GM19238 (cell line): Measurements from ENCODE around the gene SGCA.

Experiments
- DNase-seq: peaks from one replicate; pipeline ENCODE4 v3.0.0; 2011; ENCODE audit warnings: low spot score; ENCODE audit not compliant: insufficient read length

SGCA gene

DNA sequence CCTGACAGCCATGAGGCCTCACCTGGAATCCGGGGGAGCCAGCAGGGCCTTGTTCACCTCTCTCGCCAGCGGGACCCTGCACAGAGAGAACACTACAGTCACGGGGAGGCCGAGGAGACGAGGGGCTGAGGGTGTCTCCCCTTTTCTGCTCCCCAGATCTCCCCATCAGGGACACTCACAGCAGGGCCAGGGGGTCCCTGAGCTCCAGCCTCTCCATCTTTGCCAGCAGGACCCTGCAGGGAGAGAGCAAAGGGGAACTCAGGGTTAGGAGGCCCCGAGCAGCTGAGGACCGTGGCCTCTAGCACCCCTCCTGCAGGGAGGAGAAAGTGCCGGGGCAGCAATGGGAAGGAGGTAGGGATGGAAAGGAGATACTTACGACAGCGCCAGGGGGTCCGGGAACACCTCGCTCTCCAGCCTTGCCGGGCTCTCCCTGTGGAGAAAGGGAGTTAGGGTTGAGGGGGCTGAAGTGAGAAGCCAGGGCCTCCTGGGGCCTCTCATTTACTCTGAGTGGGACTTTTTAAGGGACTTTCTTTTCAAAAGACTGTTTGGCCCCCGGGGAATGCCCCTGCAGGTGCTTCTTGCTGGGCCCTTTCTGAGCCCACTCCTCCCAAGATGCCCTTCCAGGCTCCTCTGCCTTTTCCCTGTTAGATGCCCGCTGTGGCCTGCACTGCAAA lies 26.9 kb downstream of the SGCA start:
- no peak for DNase-seq

DNA sequence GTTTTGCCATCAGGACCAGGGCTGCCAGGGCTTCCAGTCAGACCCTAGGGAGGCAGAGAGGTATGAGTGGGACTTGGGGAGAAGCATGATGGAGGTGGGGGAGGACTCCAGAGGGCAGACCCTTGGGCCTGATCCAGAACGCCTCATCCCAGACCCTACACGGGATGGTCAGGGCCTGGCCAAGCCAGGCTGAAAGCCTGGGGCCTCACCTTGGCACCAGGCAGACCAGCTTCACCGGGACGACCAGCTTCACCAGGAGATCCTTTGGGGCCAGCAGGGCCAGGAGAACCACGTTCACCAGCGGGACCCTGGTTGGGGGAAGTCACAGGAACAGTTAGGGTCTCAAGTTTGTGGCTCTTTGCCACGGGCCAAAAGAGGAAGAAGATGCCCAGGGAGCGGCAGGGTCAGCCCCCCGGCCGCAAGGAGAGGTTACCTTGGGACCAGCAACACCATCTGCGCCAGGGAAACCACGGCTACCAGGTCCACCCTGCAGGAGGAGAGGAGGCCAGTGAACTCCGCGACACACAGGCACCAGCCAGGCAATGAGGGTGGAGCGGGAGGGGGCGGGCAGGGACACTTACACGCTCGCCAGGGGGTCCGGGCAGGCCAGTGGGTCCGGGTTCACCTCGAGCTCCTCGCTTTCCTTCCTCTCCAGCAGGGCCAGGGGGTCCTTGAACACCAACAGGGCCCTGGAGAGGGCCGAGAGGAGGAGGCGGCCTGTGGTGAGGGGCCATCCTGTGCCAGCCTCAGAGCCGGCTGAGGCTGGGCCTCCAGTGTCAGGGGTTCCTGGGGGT lies 28.5 kb downstream of the SGCA start:
- DNase-seq: no peak

DNA sequence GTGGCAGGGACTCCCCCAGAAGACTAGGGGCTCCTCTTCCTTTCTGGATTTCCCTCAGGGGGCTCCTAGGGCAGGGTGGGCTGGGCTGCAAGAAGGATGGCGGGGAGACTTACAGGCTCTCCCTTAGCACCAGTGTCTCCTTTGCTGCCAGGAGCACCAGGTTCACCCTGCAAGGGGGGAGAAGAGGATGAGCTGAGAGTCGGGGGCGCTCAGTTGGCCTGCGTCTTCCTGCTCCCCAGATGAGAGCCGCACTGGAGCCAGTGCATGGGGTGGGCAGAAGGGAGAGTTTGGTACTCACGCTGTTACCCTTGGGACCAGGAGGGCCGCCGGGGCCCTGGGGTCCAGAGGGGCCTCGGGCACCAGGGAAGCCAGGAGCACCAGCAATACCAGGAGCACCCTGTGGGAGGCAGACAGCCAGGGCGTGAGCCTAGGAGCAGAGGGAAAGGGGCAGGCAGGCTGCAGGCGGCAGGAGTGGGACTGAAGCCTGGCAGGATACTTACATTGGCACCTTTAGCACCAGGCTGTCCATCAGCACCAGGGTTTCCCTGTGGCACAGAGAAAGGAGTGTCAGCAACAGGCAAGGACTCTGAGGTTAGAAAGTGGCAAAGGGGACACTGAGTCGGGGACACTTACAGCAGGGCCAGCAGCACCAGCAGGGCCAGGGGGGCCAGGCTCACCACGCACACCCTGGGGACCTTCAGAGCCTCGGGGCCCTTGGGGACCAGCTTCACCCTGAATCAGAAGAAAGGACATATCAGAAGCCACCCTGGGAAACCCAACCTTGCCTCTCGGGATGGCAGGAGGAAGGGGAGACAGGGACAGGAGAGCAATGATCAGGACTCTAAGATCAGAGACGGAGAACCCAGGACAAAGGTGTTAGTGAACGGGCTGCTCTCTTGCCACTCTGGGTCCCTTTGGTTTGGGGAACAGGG lies 29.4 kb downstream of the SGCA start:
- no peak for DNase-seq

DNA sequence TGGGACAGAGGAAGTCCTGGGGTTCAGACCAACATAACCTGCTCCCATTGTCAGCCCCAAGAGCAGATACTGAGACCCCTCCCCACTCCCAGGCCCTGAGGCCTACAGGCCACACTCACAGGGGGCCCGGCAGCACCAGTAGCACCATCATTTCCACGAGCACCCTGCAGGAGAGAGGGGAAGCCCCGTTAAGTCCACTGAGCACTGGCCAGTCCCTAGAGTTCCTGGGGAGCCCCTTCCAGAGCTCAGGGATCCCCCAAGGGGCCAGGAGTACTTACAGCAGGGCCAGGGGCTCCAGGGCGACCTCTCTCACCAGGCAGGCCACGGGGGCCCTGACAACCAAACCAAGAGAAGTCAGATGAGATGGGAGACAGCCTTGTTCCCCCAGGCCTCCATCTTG lies 30.2 kb downstream of the SGCA start:
- no peak for DNase-seq

DNA sequence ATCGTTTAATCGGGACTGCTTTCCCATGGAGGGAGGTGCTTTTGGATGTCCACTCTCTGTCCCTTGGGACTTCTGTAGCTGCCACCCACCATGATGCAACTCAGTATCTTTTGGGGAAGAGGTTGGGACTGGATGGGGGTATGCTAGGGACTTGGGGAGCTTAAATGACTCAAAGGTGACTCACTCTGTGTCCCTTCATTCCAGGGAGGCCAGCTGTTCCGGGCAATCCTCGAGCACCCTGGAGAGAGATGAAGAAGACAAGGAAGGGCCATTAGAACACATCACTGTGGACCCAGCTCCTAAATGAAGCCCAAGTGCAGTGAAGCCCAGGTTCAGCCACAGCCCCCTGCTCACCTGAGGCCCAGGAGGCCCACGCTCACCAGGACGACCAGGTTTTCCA lies 31.0 kb downstream of the SGCA start:
- no peak for DNase-seq

DNA sequence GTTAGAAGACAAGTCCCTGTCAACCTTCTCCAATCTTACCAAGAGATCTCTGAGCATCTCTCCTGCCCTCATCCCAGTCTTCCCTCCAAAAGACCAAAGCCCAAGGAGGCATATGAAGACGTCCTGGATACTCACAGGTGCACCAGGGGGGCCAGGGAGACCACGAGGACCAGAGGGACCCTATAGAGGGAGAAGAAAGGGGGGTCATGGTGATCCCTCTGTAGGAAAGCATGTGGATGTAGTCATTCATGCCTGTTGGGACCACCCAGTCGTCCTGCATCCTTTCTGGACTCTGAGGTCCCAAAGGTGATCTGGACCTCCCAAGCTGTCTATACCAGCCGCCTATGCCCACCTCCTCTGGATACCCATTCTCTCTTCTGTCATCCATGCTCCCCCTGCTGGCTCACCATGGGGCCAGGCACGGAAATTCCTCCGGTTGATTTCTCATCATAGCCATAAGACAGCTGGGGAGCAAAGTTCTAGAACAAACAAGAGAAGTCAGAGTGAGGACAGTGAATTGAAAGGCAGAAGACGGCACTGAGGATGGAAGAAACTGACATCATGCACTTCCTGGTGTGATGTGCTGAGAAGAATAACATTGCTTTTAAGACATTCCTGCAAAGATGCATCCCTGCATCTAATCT lies 32.3 kb downstream of the SGCA start:
- DNase-seq: no peak

DNA sequence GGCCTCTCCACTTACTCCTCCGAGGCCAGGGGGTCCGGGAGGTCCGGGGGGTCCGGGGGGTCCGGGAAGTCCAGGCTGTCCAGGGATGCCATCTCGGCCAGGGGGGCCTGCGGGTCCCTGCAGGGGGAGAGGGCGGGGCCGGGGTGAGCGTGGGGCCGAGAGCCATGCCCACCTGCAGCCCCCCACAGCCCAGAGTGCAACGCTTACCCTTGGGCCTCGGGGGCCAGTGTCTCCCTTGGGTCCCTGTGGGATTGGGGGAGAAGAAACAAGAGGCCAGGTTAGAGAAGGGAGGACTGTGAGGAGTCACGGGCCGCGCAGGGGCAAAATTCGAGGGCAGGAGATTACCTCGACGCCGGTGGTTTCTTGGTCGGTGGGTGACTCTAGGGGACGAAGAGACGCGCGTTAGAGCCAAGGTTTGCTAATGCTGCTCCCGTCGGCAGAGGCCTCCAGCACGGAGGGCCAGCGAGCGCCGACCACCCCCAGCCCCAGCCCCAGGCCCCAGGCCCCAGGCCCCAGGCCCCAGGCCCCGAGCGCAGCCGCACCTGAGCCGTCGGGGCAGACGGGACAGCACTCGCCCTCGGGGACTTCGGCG lies 33.5 kb downstream of the SGCA start:
- DNase-seq: no peak

DNA sequence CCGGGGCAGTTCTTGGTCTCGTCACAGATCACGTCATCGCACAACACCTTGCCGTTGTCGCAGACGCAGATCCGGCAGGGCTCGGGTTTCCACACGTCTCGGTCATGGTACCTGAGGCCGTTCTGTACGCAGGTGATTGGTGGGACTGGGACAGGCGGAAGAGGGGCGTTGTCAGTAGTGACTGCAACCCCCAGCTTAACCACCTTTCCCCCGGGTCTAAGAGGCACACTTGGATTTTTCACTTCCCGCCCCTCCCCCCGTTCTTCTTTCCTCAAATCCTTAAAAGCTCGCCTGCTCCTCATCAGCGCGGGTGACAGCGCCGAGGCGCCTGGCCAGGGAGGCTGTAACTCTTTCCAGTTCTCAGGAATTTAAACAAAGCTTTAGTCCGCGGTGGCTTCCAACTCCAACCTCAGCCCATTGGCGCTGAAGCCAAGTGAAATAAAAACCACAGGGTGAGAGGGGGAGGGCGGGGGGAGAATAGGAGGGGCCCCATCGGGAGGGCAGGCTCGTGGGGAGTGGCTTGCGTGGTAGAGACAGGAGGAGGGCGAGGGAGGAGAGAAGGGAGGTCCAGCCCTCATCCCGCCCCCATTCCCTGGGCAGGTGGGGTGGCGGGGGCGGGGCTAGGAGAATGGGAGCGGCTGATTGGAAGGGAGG lies 34.1 kb downstream of the SGCA start:
- DNase-seq: peak; percentile 63

DNA sequence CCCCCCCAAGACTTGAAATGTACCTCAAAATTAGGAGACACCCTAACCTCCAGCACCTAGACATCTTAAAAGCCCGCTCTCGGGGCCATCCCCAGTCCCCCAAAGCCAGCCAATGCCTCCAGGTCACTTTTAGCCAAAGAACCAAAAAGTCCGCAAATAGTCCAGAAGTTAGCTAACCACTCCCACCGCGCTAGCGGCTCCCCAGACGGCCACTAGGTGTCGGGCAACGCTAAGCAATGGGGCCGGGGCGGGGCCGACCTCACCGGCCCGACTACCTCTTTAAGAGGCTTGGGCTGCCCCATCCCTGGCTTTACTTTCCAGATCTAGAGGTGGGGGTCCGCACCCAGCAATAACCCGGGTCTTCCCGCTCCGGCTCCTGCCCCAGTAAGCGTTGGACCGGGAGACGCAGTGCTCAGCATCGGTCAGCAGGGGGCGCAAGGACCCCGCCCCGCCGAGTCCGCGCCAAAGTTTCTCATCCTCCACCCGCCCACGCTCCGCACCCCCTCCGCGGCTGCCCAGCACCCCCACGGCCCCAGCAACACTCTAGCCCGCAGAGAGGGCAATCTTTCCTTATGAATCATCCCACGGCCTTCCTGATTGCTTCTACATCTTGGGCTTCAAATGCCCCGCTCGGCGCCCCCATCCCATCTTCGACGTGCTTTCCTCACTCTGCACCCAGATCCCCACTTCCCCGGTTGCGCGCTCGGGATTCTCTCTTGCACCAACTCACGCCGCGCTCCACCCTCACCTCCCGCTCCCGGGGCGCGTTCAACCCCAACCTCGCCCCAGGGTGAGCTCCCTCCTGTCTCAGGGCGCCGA lies 34.9 kb downstream of the SGCA start:
- peak; percentile 87 for DNase-seq

DNA sequence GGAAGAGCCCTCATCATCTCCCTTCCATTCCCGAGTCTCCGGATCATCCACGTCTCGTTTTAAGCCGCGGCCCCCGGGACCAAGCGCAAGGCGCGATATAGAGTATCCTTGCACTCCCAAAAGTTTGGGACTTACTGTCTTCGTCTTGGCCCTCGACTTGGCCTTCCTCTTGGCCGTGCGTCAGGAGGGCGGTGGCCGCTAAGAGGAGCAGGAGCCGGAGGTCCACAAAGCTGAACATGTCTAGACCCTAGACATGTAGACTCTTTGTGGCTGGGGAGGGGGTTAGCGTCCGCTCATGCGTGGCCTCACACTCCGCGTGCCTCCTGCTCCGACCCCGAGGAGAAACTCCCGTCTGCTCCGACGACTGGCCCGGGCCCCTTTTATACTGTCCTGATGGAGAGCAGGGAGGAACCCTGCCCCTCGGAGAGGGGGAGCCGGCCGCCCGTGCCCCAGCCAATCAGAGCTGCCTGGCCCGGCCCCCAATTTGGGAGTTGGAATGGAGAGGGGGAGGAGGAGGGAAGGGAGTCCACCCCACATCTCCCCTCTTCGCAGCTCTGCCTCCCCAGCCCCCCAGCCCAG lies 35.6 kb downstream of the SGCA start, which contains the start of gene COL1A1:
TSS of gene COL1A1 (minus strand) at position 356 of the 579 bp plus-strand sequence. CDS start at position 238, 118 bp downstream.
- no peak for DNase-seq

DNA sequence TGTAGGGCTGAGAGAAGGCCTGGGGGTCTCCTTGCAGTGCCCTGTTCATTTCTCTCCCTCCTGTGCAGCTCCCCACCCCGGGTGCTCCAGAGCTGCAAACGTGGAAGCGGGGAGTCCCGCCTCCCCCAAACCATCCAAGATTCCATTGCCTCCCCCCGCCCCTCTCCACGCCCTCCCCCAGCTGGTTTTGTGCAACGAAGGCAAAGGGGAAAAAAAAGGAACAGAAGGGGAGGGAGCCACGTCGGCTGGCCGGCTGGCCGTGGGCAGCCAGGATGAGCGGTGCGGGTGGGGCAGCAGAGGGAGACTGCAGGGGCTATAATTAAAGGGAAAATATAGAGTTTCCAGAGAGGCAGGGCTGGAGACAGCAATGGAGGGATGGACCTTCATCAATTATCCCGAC lies 37.3 kb downstream of the SGCA start:
- DNase-seq: no peak

DNA sequence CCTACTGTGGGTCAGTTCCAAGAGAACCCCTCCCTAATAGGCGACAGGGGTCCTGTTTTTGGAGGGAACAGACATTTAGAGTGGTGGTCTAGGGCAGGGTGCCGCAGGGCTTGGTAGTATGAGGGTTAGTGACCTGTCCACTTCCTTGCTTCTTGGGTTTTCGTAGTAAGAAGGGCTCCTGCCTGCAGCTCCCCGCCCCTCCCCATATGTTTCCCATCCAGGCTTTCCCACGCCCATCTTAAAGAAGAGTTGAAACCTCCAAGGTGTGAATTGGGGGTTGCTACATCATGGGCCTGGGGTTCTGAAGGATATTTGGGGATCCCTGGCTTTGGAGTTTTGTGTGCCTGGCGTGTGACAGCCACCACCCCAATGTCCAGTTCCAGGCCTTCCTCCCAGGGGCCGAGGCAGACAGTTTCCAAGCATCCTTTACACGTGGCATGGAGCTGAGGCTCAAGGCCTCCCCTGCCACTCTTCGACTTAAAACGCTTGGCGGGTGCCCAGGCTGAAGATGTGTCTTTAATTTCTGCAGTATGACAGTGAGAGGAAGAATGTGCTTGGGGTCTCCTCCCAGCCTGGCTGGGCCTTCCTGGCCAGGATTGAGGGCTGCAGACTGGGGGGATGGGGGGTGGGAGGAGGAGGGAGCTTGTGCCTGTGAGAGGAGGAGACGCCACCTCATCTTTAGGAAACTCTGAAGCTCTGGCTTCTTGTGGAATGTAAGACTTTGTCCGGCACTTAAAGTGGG lies 38.0 kb downstream of the SGCA start:
- no peak for DNase-seq

DNA sequence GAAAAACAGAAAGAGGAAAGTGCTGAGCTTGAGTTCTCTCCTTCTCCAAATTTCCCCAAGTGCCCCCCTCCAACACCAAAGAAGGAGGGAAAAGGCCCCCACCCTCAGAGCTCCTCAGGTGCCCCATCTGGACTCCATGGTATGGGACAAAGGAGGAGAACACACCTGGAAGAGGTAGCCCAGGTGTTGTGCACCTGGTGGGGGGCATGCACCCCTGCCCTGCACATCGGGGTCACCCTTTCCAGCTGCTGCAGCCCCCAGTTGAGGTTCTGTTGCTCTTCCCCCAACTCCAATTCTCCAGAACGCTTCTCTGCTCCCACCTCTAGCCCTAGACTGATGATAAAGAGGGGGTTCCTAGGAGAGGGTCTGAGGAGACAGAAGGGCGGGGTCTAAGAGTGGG lies 38.6 kb downstream of the SGCA start:
- DNase-seq: no peak

DNA sequence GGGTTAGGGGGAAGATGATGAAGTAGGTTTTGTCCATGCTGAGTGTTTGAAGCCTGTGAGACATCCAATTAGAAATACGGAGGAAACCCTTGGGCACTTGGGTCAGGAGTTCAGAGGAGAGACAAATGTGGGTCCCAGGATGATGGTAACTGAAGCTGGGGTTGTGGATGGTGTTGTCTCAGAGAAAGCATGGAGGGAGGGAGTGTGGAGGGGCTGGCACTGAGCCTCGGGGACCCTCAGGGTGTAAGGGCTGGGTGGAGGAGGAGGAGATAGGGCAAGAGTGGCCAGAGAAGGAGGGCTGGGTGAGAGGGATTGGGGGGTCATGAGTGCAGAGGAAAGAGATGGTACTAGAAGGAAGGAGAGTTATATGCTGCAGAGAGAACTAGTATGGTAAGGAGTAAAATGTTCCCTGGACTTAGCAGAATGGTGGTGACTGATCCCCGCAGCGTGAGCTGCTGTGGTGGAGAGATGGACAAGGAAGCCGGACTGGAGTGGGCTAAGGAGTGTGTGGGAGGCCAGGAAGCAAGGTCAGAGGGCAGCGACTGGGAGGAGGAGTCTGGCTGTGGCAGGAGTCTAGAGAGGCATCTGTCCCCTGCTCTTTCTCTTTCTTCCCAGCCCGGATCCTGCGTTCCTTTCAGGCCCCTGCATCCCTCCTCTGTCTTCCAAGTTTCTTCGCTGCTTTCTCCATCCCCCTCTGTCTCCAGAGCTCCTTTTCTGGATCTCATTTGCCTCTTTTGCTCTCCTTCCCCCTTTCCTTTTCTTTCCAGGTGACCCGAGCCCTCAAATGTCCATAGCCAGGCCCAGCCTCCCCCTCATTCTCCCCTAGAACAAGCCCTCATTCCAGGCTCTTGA lies 39.5 kb downstream of the SGCA start:
- no peak for DNase-seq

DNA sequence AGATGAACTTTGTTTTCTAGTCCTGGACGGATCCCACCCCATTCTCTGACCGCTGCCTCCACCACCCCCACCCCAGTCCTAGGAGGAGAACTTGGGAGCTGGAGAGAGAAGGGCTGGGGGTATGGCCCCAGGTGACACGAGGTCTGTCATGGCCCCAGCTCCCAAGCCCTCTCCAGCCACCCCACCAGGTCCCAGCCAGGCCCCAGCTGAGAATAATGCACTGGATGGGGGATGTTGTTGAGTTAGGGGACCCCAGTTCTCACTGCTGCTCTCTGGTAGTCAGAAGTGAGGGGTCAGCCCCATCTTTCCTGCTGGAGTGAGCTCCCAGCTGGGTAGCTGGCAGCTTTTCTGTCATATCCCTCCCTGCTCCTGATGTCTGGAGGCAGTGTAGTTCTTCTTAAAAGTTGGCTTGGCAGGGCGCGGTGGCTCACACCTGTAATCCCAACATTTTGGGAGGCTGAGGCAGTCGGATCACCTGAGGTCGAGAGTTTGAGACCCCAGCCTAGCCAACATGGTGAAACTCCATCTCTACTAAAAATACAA lies 40.2 kb downstream of the SGCA start:
- no peak for DNase-seq

DNA sequence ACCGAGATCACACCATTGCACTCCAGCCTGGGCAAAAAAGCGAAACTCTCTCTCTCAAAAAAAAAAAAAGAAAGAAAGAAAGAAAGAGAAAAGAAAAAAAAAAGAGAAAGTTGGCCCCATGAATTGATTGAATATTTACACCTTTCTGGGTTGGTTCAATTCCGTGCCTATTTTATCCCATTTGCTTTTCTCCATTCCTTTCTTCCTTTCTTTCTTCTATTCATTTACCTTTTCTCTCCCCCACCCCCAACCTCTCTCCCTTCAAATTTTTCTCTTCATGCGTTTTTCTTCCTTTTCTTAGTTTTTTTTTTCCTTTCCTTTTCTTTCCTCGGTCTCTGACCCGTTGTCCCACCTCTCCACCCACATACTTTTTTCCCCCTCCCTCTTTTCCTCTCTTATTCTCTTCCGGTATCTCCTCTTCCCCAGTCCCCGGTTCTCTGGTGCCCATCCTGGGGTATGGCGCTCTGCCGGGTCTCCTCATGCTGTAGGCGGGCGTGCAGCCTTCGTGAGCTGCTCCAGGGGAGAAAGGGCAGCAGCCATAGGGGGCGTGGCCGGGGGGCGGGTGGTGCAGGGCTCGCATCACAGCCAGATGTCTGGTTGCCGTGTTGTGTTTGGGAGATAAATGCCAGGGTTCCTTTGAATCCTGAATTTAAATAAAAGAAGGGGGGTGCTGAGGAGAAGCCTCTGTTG lies 40.9 kb downstream of the SGCA start:
- DNase-seq: no peak

DNA sequence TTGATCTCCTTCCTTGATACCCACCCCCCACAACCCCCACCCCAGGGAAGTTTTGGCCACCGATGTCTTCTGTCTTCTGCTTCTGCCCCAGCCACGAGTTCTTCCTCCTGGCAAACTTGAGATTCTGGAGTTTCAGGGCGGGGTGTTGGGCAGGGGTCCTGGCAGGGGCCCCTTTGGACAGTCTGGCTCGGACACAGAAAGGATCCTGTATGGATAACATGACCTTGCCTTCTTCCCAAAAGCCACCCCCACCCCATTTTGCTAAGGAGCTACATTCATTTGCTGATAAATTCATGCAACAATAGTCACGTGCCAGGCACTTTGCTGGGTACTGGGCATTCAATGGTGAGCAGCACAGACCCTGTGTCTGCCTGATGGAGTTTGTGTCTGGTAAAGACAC lies 41.5 kb downstream of the SGCA start:
- no peak for DNase-seq
